ENCODE measurements around the gene DND1.
A peak's percentile ranks its signal among the peaks of the same experiment; 100 is the strongest.

DNA sequence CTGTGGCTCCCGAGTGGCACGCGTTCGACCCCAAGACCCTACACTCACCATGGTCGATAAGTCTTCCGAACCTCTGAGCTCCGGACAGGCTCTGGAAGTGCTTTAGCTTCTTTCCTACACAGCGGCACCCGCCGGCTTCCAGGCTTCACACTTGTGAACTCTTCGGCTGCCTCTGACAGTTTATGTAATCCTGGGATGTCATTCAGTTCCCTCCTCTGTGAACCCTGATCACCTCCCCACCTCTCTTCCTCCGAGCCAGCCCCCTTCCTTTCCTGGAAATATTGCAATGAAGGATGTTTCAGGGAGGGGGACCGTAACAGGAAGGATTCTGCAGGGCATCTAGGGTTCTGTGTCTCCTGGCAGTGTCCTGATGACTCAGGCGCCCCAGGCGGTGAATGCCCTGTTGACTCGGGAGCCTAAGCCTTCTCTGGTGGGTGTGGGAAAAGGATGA lies 40.3 kb downstream of the DND1 start, which contains the start of gene CD14:
- TF ChIP-seq CTCF (IDR thresholded peaks at IDR 0.05): no peak
- peak; percentile 79 for TF ChIP-seq POLR2A (IDR thresholded peaks at IDR 0.05)

Data from right lobe of liver (tissue), 4 donors.